HG03571 (cell line): ENCODE measurements around the gene PDZRN3.

Source experiments
- ATAC-seq: cut with Tn5 transposase; IDR thresholded peaks from one replicate; pipeline ENCODE4 v1.9.1; 2021; ENCODE audit not compliant: unreplicated experiment

The PDZRN3 gene

GRCh38 chr3:73624821-73625665 lies at the start of gene PDZRN3:
Gene PDZRN3 (minus strand): TSS chr3:73624941.
- ATAC-seq = no peak

- ATAC-seq = no peak
Observed at GRCh38 chr3:73674280-73674679, 49.5 kb upstream of the PDZRN3 start.

GRCh38 chr3:73669260-73669659 lies 44.5 kb upstream of the PDZRN3 start:
- no peak for ATAC-seq

GRCh38 chr3:73668391-73668790 lies 43.6 kb upstream of the PDZRN3 start:
- ATAC-seq = no peak

GRCh38 chr3:73667889-73668288 lies 43.1 kb upstream of the PDZRN3 start:
- ATAC-seq = no peak

GRCh38 chr3:73665286-73665685 lies 40.5 kb upstream of the PDZRN3 start:
- ATAC-seq = no peak

- no peak for ATAC-seq
Observed at GRCh38 chr3:73664389-73664788, 39.6 kb upstream of the PDZRN3 start.

GRCh38 chr3:73663495-73663894 lies 38.8 kb upstream of the PDZRN3 start:
- no peak for ATAC-seq

GRCh38 chr3:73661265-73661664 lies 36.5 kb upstream of the PDZRN3 start:
- no peak for ATAC-seq

GRCh38 chr3:73658227-73658626 lies 33.5 kb upstream of the PDZRN3 start:
- ATAC-seq = no peak

- no peak for ATAC-seq
Observed at GRCh38 chr3:73657186-73657585, 32.4 kb upstream of the PDZRN3 start.

- no peak for ATAC-seq
Observed at GRCh38 chr3:73656241-73656890, 31.6 kb upstream of the PDZRN3 start.

- ATAC-seq = no peak
Observed at GRCh38 chr3:73655197-73655596, 30.5 kb upstream of the PDZRN3 start.

GRCh38 chr3:73653877-73654276 lies 29.1 kb upstream of the PDZRN3 start:
- ATAC-seq = no peak

GRCh38 chr3:73653351-73653750 lies 28.6 kb upstream of the PDZRN3 start:
- ATAC-seq = no peak

GRCh38 chr3:73652896-73653295 lies 28.2 kb upstream of the PDZRN3 start:
- ATAC-seq = no peak

GRCh38 chr3:73637042-73637441 lies 12.3 kb upstream of the PDZRN3 start:
- no peak for ATAC-seq

- no peak for ATAC-seq
Observed at GRCh38 chr3:73635254-73635653, 10.5 kb upstream of the PDZRN3 start.

- ATAC-seq = no peak
Observed at GRCh38 chr3:73633916-73634344, 9.2 kb upstream of the PDZRN3 start.

GRCh38 chr3:73633453-73633852 lies 8.7 kb upstream of the PDZRN3 start:
- no peak for ATAC-seq

GRCh38 chr3:73626106-73626505 lies 1.4 kb upstream of the PDZRN3 start:
- ATAC-seq = no peak

GRCh38 chr3:73624017-73624820 lies 522 bp downstream of the PDZRN3 start:
- no peak for ATAC-seq
